ENCODE results near the gene MRPS22.

- TF ChIP-seq POLR2A (IDR thresholded peaks at IDR 0.05): no peak
- TF ChIP-seq, protein P1, sequence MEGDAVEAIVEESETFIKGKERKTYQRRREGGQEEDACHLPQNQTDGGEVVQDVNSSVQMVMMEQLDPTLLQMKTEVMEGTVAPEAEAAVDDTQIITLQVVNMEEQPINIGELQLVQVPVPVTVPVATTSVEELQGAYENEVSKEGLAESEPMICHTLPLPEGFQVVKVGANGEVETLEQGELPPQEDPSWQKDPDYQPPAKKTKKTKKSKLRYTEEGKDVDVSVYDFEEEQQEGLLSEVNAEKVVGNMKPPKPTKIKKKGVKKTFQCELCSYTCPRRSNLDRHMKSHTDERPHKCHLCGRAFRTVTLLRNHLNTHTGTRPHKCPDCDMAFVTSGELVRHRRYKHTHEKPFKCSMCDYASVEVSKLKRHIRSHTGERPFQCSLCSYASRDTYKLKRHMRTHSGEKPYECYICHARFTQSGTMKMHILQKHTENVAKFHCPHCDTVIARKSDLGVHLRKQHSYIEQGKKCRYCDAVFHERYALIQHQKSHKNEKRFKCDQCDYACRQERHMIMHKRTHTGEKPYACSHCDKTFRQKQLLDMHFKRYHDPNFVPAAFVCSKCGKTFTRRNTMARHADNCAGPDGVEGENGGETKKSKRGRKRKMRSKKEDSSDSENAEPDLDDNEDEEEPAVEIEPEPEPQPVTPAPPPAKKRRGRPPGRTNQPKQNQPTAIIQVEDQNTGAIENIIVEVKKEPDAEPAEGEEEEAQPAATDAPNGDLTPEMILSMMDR (IDR thresholded peaks at IDR 0.05): peak in 2 of 4 donors; percentile 6 to 26
Measured at GRCh38 chr3:139319428-139320402, 24.1 kb upstream of the MRPS22 start.
